WERI-Rb-1 (cell line): ENCODE data around the gene ERN1.

ENCODE experiments used
- DNase-seq: peaks from one replicate; pipeline ENCODE4 v3.0.0-alpha.2; 2020
- H3K27ac ChIP-seq: fragments of 250-450 bp; sonication (Bioruptor Pico); 2 replicates; pipeline ENCODE4 v1.5.1; 2020; ENCODE audit warnings: mild to moderate bottlenecking, moderate library complexity
- H3K27me3 ChIP-seq: fragments of 250-450 bp; sonication (Bioruptor Pico); 2 replicates; pipeline ENCODE4 v1.5.1; 2021; ENCODE audit warnings: mild to moderate bottlenecking, low read depth, moderate library complexity; ENCODE audit not compliant: insufficient read depth, severe bottlenecking
- H3K36me3 ChIP-seq: fragments of 250-450 bp; sonication (Bioruptor Pico); 2 replicates; pipeline ENCODE4 v1.5.1; 2020; ENCODE audit warnings: mild to moderate bottlenecking, moderate library complexity
- H3K4me3 ChIP-seq: 2 replicates; pipeline ENCODE4 v1.5.1; 2011; ENCODE audit warnings: low read depth, mild to moderate bottlenecking, control low read depth, low read length
- H3K9me3 ChIP-seq: fragments of 250-450 bp; sonication (Bioruptor Pico); 2 replicates; pipeline ENCODE4 v1.5.1; 2021; ENCODE audit warnings: mild to moderate bottlenecking, moderate library complexity; ENCODE audit not compliant: severe bottlenecking
- CTCF ChIP-seq: IDR thresholded peaks from 2 replicates; pipeline ENCODE4 v1.5.1; 2011; ENCODE audit warnings: low read depth, mild to moderate bottlenecking, control low read depth, inconsistent platforms, low read length

Gene ERN1

GRCh38 chr17:63989622-63990345 is 140.2 kb downstream of the ERN1 start:
- H3K27ac ChIP-seq, result no peak overlapping the region
- no peak for TF ChIP-seq CTCF
- H3K27me3 ChIP-seq, result no peaks in the 10 kb centered on the region
- H3K36me3 ChIP-seq, result no peaks in the 10 kb centered on the region
- no peak for DNase-seq
- H3K9me3 ChIP-seq, result no peaks in the 10 kb centered on the region
- no peak overlapping the region for H3K4me3 ChIP-seq
